ENCODE data around the gene NR1D1. TPM values are rescaled to one million over a fixed set of nuclear protein-coding genes. Genes with fewer than 3 reads are reported as not detected.
A peak's percentile ranks its signal among the peaks of the same experiment; 100 is the strongest.

NR1D1 gene
- polyA plus RNA-seq, 1 donor (not counting 4 experiments of a cell fraction or from before 2014, with no cell fraction given) = 1.0 TPM

- dilution Hi-C loops (cut with MboI; ENCODE audit: extremely low pct_ligation_motif_present, low sequenced_read_pairs) = no loop called here
- H3K27me3 ChIP-seq (ENCODE audit: control insufficient read depth, extremely low read depth, insufficient read depth, low read length) = no peaks in the 10 kb centered on the region
- H3K4me2 ChIP-seq (ENCODE audit: control insufficient read depth, extremely low read depth, insufficient read depth, low read depth, low read length) = peak within 1 kb of the TSS; percentile 99
- peak within 1 kb of the TSS; percentile 70 to 99 (median 97) for H3K4me3 ChIP-seq (ENCODE audit: control insufficient read depth in 2 of 3, extremely low read depth in 1 of 3, insufficient read depth in 2 of 3, low read depth in 1 of 3, low read length in 3 of 3)
- no peaks in the 10 kb centered on the region for H3K9me1 ChIP-seq (ENCODE audit: control insufficient read depth, extremely low read depth, insufficient read depth, low read length)
- TF ChIP-seq CTCF (optimal IDR thresholded peaks at IDR 0.05 in 1 of 3, IDR thresholded peaks at IDR 0.05 in 1 of 3, conservative IDR thresholded peaks at IDR 0.05 in 1 of 3; ENCODE audit: extremely low read depth in 1 of 3, insufficient read depth in 2 of 3, low read length in 3 of 3) (no peak), EZH2 (IDR thresholded peaks at IDR 0.05; ENCODE audit: low read length) (no peak)
- H3K9ac ChIP-seq (ENCODE audit: control insufficient read depth, extremely low read depth, insufficient read depth, low read length) = peak within 1 kb of the TSS; percentile 75
- H3K4me1 ChIP-seq (ENCODE audit: control insufficient read depth, extremely low read depth, insufficient read depth, low read length) = peaks cover 19% of the 10 kb centered on the region
- H3K9me3 ChIP-seq (ENCODE audit: control insufficient read depth, low read depth, low read length) = no peaks in the 10 kb centered on the region
- H4K20me1 ChIP-seq (ENCODE audit: control insufficient read depth, extremely low read depth, insufficient read depth, low read length) = peaks cover 9% of the 10 kb centered on the region
- peaks cover 2 to 12% of the 10 kb centered on the region in 2 experiments for H3K36me3 ChIP-seq (ENCODE audit: control insufficient read depth in 2 of 2, extremely low read depth in 1 of 2, insufficient read depth in 2 of 2, low read length in 2 of 2)
- peak within 1 kb of the TSS; percentile 4 for H2AFZ ChIP-seq (ENCODE audit: control insufficient read depth, low read length)
- H3K79me2 ChIP-seq (ENCODE audit: control insufficient read depth, insufficient read depth, low read length) = peaks cover 55% of the 10 kb centered on the region
- H3K27ac ChIP-seq (ENCODE audit: control insufficient read depth, insufficient read depth, low read length) = peak within 1 kb of the TSS; percentile 76
- FAIRE-seq (no peak), DNase-seq (ENCODE audit: low read depth, low spot score) (no peak)
Observed at GRCh38 chr17:40121181-40122135, 21.1 kb upstream of the NR1D1 start, which contains the start of gene MSL1. MSL1 (plus strand) TSS chr17:40121971; CDS start chr17:40122613, 642 bp downstream.

DNA sequence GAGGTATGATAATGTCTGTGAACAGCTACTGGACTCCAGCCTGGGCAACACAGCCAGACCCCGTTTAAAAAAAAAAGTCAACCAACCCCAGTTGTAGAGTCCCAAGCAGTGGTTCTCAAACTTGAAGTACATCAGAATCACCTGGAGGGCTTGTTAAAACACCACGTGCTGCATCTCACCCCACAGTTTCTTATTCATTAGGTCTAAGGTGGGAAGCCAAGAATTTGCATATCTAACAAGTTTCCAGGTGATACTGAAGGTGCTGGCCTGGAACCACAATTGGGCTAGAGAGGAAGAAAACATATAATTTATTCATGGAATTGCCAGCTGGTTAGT, 14.7 kb upstream of the NR1D1 start:
- Histone ChIP-seq H3K9me1 (ENCODE audit: control insufficient read depth, extremely low read depth, insufficient read depth, low read length) (no peaks in the 10 kb centered on the region), H3K9me3 (ENCODE audit: control insufficient read depth, low read depth, low read length) (no peaks in the 10 kb centered on the region), H3K79me2 (ENCODE audit: control insufficient read depth, insufficient read depth, low read length) (peaks cover under 1% of the 10 kb centered on the region), H3K4me2 (ENCODE audit: control insufficient read depth, extremely low read depth, insufficient read depth, low read depth, low read length) (no peak overlapping the region), H3K9ac (ENCODE audit: control insufficient read depth, extremely low read depth, insufficient read depth, low read length) (no peak overlapping the region), H4K20me1 (ENCODE audit: control insufficient read depth, extremely low read depth, insufficient read depth, low read length) (no peaks in the 10 kb centered on the region), H3K27me3 (ENCODE audit: control insufficient read depth, extremely low read depth, insufficient read depth, low read length) (no peaks in the 10 kb centered on the region), H2AFZ (ENCODE audit: control insufficient read depth, low read length) (no peak overlapping the region), H3K27ac (ENCODE audit: control insufficient read depth, insufficient read depth, low read length) (no peak overlapping the region), H3K4me3 (ENCODE audit: control insufficient read depth in 2 of 3, extremely low read depth in 1 of 3, insufficient read depth in 2 of 3, low read depth in 1 of 3, low read length in 3 of 3) (no peak overlapping the region), H3K4me1 (ENCODE audit: control insufficient read depth, extremely low read depth, insufficient read depth, low read length) (peaks cover 40% of the 10 kb centered on the region), H3K36me3 (ENCODE audit: control insufficient read depth in 2 of 2, extremely low read depth in 1 of 2, insufficient read depth in 2 of 2, low read length in 2 of 2) (no peaks in the 10 kb centered on the region)
- dilution Hi-C loops (cut with MboI; ENCODE audit: extremely low pct_ligation_motif_present, low sequenced_read_pairs) = no loop called here
- no peak for FAIRE-seq
- DNase-seq (ENCODE audit: low read depth, low spot score) = no peak
- no peak for TF ChIP-seq CTCF (optimal IDR thresholded peaks at IDR 0.05 in 1 of 3, IDR thresholded peaks at IDR 0.05 in 1 of 3, conservative IDR thresholded peaks at IDR 0.05 in 1 of 3; ENCODE audit: extremely low read depth in 1 of 3, insufficient read depth in 2 of 3, low read length in 3 of 3)
- no peak for TF ChIP-seq EZH2 (IDR thresholded peaks at IDR 0.05; ENCODE audit: low read length)
